Activated CD8-positive, alpha-beta memory T cell treated with anti-CD3 and anti-CD28 coated beads, Interleukin-2, amount 10 ng/mL, durations not matched to agents 7 days and 5 days (primary cell): ENCODE data around the gene TRIM54. TPM values are rescaled to one million over a fixed set of nuclear protein-coding genes. Genes with fewer than 3 reads are reported as not detected.
"Not testable (repeated sequence)": the region's sequence is repeated elsewhere in the genome, so short reads cannot be mapped to it uniquely, and the experiment has no call there.

Experiments
- ATAC-seq: fragments of 150-1000 bp; cut with Tn5 transposase; one replicate; pipeline ENCODE4 v1.10.0; 2021; ENCODE audit warnings: moderate library complexity
- CTCF ChIA-PET: fragments of 350-600 bp; sonication (Branson Sonifier 250); formaldehyde crosslinking; loops from one replicate; lab custom pipeline; 2021; ENCODE audit warnings: antibody characterized with exemption; lab: Charles Lee
- DNase-seq: peaks from one replicate; pipeline ENCODE4 v3.0.0-alpha.2; 2020
- H3K27ac Mint-ChIP-seq: one replicate; pipeline ENCODE4 v1.8.0; 2021; ENCODE audit warnings: mild to moderate bottlenecking, mixed read lengths
- H3K27me3 Mint-ChIP-seq: one replicate; pipeline ENCODE4 v1.8.0; 2021; ENCODE audit warnings: mixed read lengths
- H3K36me3 Mint-ChIP-seq: one replicate; pipeline ENCODE4 v1.8.0; 2021; ENCODE audit warnings: mild to moderate bottlenecking, mixed read lengths
- H3K4me1 Mint-ChIP-seq: one replicate; pipeline ENCODE4 v1.8.0; 2021; ENCODE audit warnings: mixed read lengths
- H3K4me3 Mint-ChIP-seq: one replicate; pipeline ENCODE4 v1.8.0; 2021; ENCODE audit warnings: mild to moderate bottlenecking, moderate library complexity, mixed read lengths
- H3K9me3 Mint-ChIP-seq: one replicate; pipeline ENCODE4 v1.8.0; 2022; ENCODE audit warnings: low read depth, mixed read lengths
- total RNA-seq, 2 experiments: library from RNA; stranded (reverse); gene quantifications; one replicate each; pipeline ENCODE4 v1.2.3, GENCODE V29; 2021

TRIM54 gene
- total RNA-seq, 2 experiments from 2014 or later = 0.28 TPM; not detected in 1

GRCh38 chr2:27335311-27335710, 53.1 kb downstream of the TRIM54 start:
- Mint-ChIP-seq H3K27ac (no peak overlapping the region), H3K4me1 (no peaks in the 10 kb centered on the region), H3K4me3 (no peak overlapping the region), H3K36me3 (peaks cover 35% of the 10 kb centered on the region), H3K9me3 (no peaks in the 10 kb centered on the region), H3K27me3 (no peaks in the 10 kb centered on the region)
- DNase-seq = no peak
- CTCF ChIA-PET = interaction anchor here (1.1 kb wide), 1 partner anchor 56 kb away, joined by 4 read pairs; no protein-coding TSS in a partner anchor
- no peak for ATAC-seq

- no peaks in the 10 kb centered on the region for H3K4me1 Mint-ChIP-seq
- CTCF ChIA-PET = interaction anchor here (1.1 to 1.5 kb wide), 2 partner anchors 33 to 56 kb away, joined by 3 to 4 read pairs; no protein-coding TSS in a partner anchor
- no peaks in the 10 kb centered on the region for H3K9me3 Mint-ChIP-seq
- no peak for DNase-seq
- ATAC-seq = no peak
- H3K27ac Mint-ChIP-seq = no peak overlapping the region
- H3K36me3 Mint-ChIP-seq = peaks cover 37% of the 10 kb centered on the region
- no peak overlapping the region for H3K4me3 Mint-ChIP-seq
- H3K27me3 Mint-ChIP-seq = no peaks in the 10 kb centered on the region
These were observed 53.9 kb downstream of the TRIM54 start for GRCh38 chr2:27336173-27336572.

DNA sequence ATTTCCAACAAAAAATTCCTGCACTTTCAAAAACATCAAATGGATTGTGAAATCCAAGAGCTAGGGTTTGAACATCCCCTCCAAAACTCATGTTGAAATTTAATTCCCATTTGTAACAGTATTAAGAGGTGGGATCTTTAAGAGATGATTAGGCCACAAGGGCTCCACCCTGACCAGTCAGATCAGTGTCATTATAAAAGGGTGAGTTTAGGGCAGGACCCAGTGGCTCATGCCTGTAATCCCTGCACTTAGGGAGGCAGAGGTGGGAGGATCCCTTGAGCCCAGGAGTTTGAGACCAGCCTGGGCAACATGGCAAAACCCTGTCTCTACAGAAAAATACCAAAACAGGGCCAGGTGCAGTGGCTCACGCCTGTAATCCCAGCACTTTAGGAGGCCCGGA, 65.4 kb downstream of the TRIM54 start:
- no peak overlapping the region for H3K4me3 Mint-ChIP-seq
- no peaks in the 10 kb centered on the region for H3K27me3 Mint-ChIP-seq
- peaks cover 13% of the 10 kb centered on the region for H3K36me3 Mint-ChIP-seq
- CTCF ChIA-PET = no interaction called here
- H3K27ac Mint-ChIP-seq = no peak overlapping the region
- H3K4me1 Mint-ChIP-seq = peaks cover 16% of the 10 kb centered on the region
- ATAC-seq (no peak), DNase-seq (no peak)
- no peaks in the 10 kb centered on the region for H3K9me3 Mint-ChIP-seq

- H3K36me3 Mint-ChIP-seq = peaks cover 12% of the 10 kb centered on the region
- no peak overlapping the region for H3K4me3 Mint-ChIP-seq
- no peaks in the 10 kb centered on the region for H3K27me3 Mint-ChIP-seq
- ATAC-seq = no peak
- no peak overlapping the region for H3K27ac Mint-ChIP-seq
- DNase-seq = no peak
- CTCF ChIA-PET = interaction anchor here (1.1 kb wide), 1 partner anchor 333 kb away, joined by 6 read pairs; no protein-coding TSS in a partner anchor
- H3K9me3 Mint-ChIP-seq = no peaks in the 10 kb centered on the region
- H3K4me1 Mint-ChIP-seq = peaks cover 29% of the 10 kb centered on the region
These were observed 68.0 kb downstream of the TRIM54 start for GRCh38 chr2:27350106-27350693.

- Mint-ChIP-seq H3K27me3 (no peaks in the 10 kb centered on the region), H3K4me1 (peaks cover 36% of the 10 kb centered on the region)
These were observed 69.8 kb downstream of the TRIM54 start for GRCh38 chr2:27351802-27352598.

DNA sequence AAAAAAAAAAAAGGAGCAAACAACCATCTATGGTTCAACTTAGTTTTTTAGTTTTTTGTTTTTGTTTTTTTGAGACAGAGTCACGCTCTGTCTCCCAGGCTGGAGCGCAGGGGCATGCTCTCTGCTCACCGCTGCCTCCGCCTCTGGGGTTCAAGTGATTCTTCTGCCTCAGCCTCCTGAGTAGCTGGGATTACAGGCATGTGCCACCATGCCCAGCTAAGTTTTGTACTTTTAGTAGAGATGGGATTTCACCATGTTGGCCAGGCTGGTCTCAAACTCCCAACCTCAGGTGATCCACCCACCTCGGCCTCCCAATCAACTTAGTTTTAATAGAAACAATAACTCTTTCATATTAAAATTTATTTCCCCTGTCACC, 71.1 kb downstream of the TRIM54 start:
- not testable (repeated sequence) for H3K27ac Mint-ChIP-seq, DNase-seq, H3K27me3 Mint-ChIP-seq, H3K9me3 Mint-ChIP-seq, ATAC-seq, H3K4me3 Mint-ChIP-seq
- CTCF ChIA-PET = interaction anchor here (1.0 to 1.2 kb wide), 4 partner anchors 10 to 330 kb away, joined by 3 read pairs; no protein-coding TSS in a partner anchor
- peaks cover 10% of the 10 kb centered on the region for H3K36me3 Mint-ChIP-seq
- peaks cover 45% of the 10 kb centered on the region for H3K4me1 Mint-ChIP-seq

More at GRCh38 chr2:27351802-27352598, 69.8 kb downstream of the TRIM54 start:
- Mint-ChIP-seq H3K36me3 (peaks cover 12% of the 10 kb centered on the region), H3K9me3 (no peaks in the 10 kb centered on the region), H3K27ac (peak overlapping the region; percentile 9), H3K4me3 (peak overlapping the region; percentile 1)
- no peak for DNase-seq
- ATAC-seq = no peak
- CTCF ChIA-PET = interaction anchor here (0.6 to 1.4 kb wide), 6 partner anchors 8 to 331 kb away, joined by 3 to 4 read pairs (median 3); partner anchors contain the start of genes ATRAID, PPM1G and SLC5A6

GRCh38 chr2:27353762-27354596, 71.8 kb downstream of the TRIM54 start:
- Mint-ChIP-seq H3K27ac (no peak overlapping the region), H3K36me3 (peaks cover 10% of the 10 kb centered on the region), H3K9me3 (no peaks in the 10 kb centered on the region), H3K4me3 (no peak overlapping the region), H3K27me3 (no peaks in the 10 kb centered on the region), H3K4me1 (peaks cover 48% of the 10 kb centered on the region)
- CTCF ChIA-PET = interaction anchor here (1.1 to 1.2 kb wide), 2 partner anchors 15 to 50 kb away, joined by 3 read pairs; no protein-coding TSS in a partner anchor
- DNase-seq (no peak), ATAC-seq (no peak)

GRCh38 chr2:27354597-27354927, 72.3 kb downstream of the TRIM54 start:
- Mint-ChIP-seq H3K4me1 (peaks cover 48% of the 10 kb centered on the region), H3K27me3 (no peaks in the 10 kb centered on the region), H3K4me3 (no peak overlapping the region), H3K27ac (no peak overlapping the region), H3K36me3 (peaks cover 8% of the 10 kb centered on the region), H3K9me3 (no peaks in the 10 kb centered on the region)
- DNase-seq = no peak
- no peak for ATAC-seq
- CTCF ChIA-PET = no interaction called here

GRCh38 chr2:27356056-27356381, 73.8 kb downstream of the TRIM54 start:
- CTCF ChIA-PET = interaction anchor here (0.7 to 2.8 kb wide), 3 partner anchors 13 to 54 kb away, joined by 3 to 23 read pairs (median 5); partner anchors contain the start of genes EIF2B4 and PPM1G
- H3K9me3 Mint-ChIP-seq = no peaks in the 10 kb centered on the region
- no peak for DNase-seq
- no peaks in the 10 kb centered on the region for H3K27me3 Mint-ChIP-seq
- H3K27ac Mint-ChIP-seq = peak overlapping the region; percentile 99
- peak; percentile 52 for ATAC-seq
- peak overlapping the region; percentile 94 for H3K4me3 Mint-ChIP-seq
- peaks cover 12% of the 10 kb centered on the region for H3K36me3 Mint-ChIP-seq
- peaks cover 48% of the 10 kb centered on the region for H3K4me1 Mint-ChIP-seq

DNA sequence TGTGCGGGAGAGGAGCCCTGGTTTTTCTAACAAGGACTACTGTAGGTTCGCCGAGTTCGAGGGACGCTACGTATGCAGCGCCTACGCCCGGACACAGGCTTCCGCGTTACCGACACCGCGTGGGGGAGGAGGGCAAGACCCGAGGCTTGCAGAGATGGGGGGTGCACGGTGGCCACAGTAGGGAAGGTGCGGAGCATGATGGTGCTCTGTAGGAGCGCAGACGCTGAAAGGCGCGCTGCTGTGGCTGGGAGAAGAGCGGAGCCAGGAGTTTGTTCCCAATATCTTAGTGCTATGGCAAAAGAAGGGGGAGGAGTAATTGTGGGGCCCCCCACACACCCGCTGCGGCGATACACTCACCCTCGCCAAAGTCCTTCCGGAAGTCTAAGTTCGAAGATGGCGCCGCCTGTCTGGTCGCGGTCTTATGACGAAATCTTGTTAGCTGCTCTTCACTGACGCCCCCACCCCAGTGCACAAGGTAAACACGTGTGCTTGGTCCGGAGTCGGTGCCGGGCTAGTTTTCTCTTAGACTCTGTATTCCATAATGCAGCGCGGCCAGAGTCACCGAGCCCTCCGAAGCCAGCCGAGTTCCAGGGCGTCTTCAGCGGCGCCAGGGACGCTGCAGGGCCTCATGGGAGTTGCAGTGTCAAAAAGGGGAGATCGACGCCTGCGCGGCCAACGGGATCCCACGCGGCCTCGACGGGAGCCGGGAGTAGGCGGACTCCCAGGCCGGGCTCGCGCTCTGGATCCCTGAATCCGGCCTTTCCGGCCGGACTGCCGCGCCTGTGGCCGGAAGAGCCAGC, 74.4 kb downstream of the TRIM54 start, which contains the start of gene GTF3C2:
GTF3C2 (minus strand) TSS at position 383 of the 800 bp plus-strand sequence. CDS start 13,210 bp downstream, outside the sequence.
- H3K4me1 Mint-ChIP-seq = peaks cover 47% of the 10 kb centered on the region
- peak within 1 kb of the TSS; percentile 94 for H3K4me3 Mint-ChIP-seq
- peak; percentile 97 for DNase-seq

More for the DNA sequence above, 74.4 kb downstream of the TRIM54 start, which contains the start of gene GTF3C2:
- Mint-ChIP-seq H3K27me3 (no peaks in the 10 kb centered on the region), H3K9me3 (no peaks in the 10 kb centered on the region), H3K36me3 (peaks cover 13% of the 10 kb centered on the region), H3K27ac (peak within 1 kb of the TSS; percentile 99)
- ATAC-seq = peak; percentile 85
- CTCF ChIA-PET = interaction anchor here (1.0 to 2.8 kb wide), 4 partner anchors 12 to 327 kb away, joined by 3 to 23 read pairs (median 4); partner anchors contain the start of genes EIF2B4 and PPM1G
